Activated naive CD4-positive, alpha-beta T cell treated with anti-CD3 and anti-CD28 coated beads, Interleukin-2, amount 10 ng/mL, durations not matched to agents 7 days and 5 days (primary cell): Measurements from ENCODE around the gene RSPH1.

Experiments
- CTCF ChIA-PET: fragments of 350-600 bp; sonication (Branson Sonifier 250); formaldehyde crosslinking; loops from one replicate; lab custom pipeline; 2021; ENCODE audit warnings: antibody characterized with exemption; lab: Charles Lee
- DNase-seq: peaks from one replicate; pipeline ENCODE4 v3.0.0-alpha.2; 2020
- H3K27ac Mint-ChIP-seq: one replicate; pipeline ENCODE4 v1.8.0; 2021; ENCODE audit warnings: mild to moderate bottlenecking, moderate library complexity, mixed read lengths
- H3K27me3 Mint-ChIP-seq: one replicate; pipeline ENCODE4 v1.8.0; 2021; ENCODE audit warnings: mild to moderate bottlenecking, mixed read lengths
- H3K36me3 Mint-ChIP-seq: one replicate; pipeline ENCODE4 v1.8.0; 2021; ENCODE audit warnings: mixed read lengths
- H3K4me1 Mint-ChIP-seq: one replicate; pipeline ENCODE4 v1.8.0; 2021; ENCODE audit warnings: mixed read lengths
- H3K4me3 Mint-ChIP-seq: one replicate; pipeline ENCODE4 v1.8.0; 2021; ENCODE audit warnings: mild to moderate bottlenecking, moderate library complexity, mixed read lengths
- H3K9me3 Mint-ChIP-seq: one replicate; pipeline ENCODE4 v1.8.0; 2021; ENCODE audit warnings: mixed read lengths

The RSPH1 gene

GRCh38 chr21:42537106-42537742 lies 41.2 kb upstream of the RSPH1 start:
- H3K4me1 Mint-ChIP-seq = peaks cover 18% of the 10 kb centered on the region
- CTCF ChIA-PET = interaction anchor here (0.9 to 3.0 kb wide), 6 partner anchors 23 to 279 kb away, joined by 3 to 18 read pairs (median 4); partner anchors contain the start of gene SLC37A1
- H3K9me3 Mint-ChIP-seq = no peaks in the 10 kb centered on the region
- DNase-seq = peak; percentile 62
- H3K27me3 Mint-ChIP-seq = no peaks in the 10 kb centered on the region
- peak overlapping the region; percentile 24 for H3K27ac Mint-ChIP-seq
- peaks cover 27% of the 10 kb centered on the region for H3K36me3 Mint-ChIP-seq
- no peak overlapping the region for H3K4me3 Mint-ChIP-seq

GRCh38 chr21:42536601-42537000 lies 40.6 kb upstream of the RSPH1 start:
- no peak overlapping the region for H3K27ac Mint-ChIP-seq
- CTCF ChIA-PET = interaction anchor here (0.8 to 3.0 kb wide), 8 partner anchors 9 to 278 kb away, joined by 3 to 18 read pairs (median 4); no protein-coding TSS in a partner anchor
- H3K9me3 Mint-ChIP-seq = no peaks in the 10 kb centered on the region
- peaks cover 28% of the 10 kb centered on the region for H3K36me3 Mint-ChIP-seq
- no peaks in the 10 kb centered on the region for H3K27me3 Mint-ChIP-seq
- H3K4me1 Mint-ChIP-seq = peaks cover 19% of the 10 kb centered on the region
- no peak for DNase-seq
- no peak overlapping the region for H3K4me3 Mint-ChIP-seq

- Mint-ChIP-seq H3K9me3 (no peaks in the 10 kb centered on the region), H3K27me3 (no peaks in the 10 kb centered on the region), H3K4me3 (no peak overlapping the region), H3K4me1 (peaks cover 21% of the 10 kb centered on the region), H3K27ac (no peak overlapping the region), H3K36me3 (peaks cover 27% of the 10 kb centered on the region)
- DNase-seq = no peak
- CTCF ChIA-PET = interaction anchor here (0.8 to 1.9 kb wide), 7 partner anchors 8 to 225 kb away, joined by 3 to 7 read pairs (median 4); no protein-coding TSS in a partner anchor
Observed at GRCh38 chr21:42535602-42536171, 39.7 kb upstream of the RSPH1 start.

GRCh38 chr21:42534421-42535378 lies 38.7 kb upstream of the RSPH1 start:
- no peaks in the 10 kb centered on the region for H3K9me3 Mint-ChIP-seq
- H3K27me3 Mint-ChIP-seq = no peaks in the 10 kb centered on the region
- peaks cover 30% of the 10 kb centered on the region for H3K36me3 Mint-ChIP-seq
- H3K4me1 Mint-ChIP-seq = peaks cover 31% of the 10 kb centered on the region
- CTCF ChIA-PET = interaction anchor here (0.8 to 1.1 kb wide), 2 partner anchors 20 to 67 kb away, joined by 3 to 5 read pairs; no protein-coding TSS in a partner anchor
- H3K4me3 Mint-ChIP-seq = peak overlapping the region; percentile 27
- H3K27ac Mint-ChIP-seq = no peak overlapping the region
- DNase-seq = peak; percentile 31

GRCh38 chr21:42533963-42534355 lies 37.9 kb upstream of the RSPH1 start:
- Mint-ChIP-seq H3K9me3 (no peaks in the 10 kb centered on the region), H3K27me3 (no peaks in the 10 kb centered on the region), H3K4me3 (peak overlapping the region; percentile 27), H3K4me1 (peaks cover 38% of the 10 kb centered on the region), H3K36me3 (peaks cover 34% of the 10 kb centered on the region), H3K27ac (no peak overlapping the region)
- CTCF ChIA-PET = no interaction called here
- no peak for DNase-seq

- peaks cover 42% of the 10 kb centered on the region for H3K4me1 Mint-ChIP-seq
- CTCF ChIA-PET = no interaction called here
- DNase-seq = peak; percentile 8
- no peaks in the 10 kb centered on the region for H3K9me3 Mint-ChIP-seq
- H3K36me3 Mint-ChIP-seq = peaks cover 34% of the 10 kb centered on the region
- no peaks in the 10 kb centered on the region for H3K27me3 Mint-ChIP-seq
- no peak overlapping the region for H3K27ac Mint-ChIP-seq
- H3K4me3 Mint-ChIP-seq = no peak overlapping the region
Observed at GRCh38 chr21:42533306-42533962, 37.4 kb upstream of the RSPH1 start.

GRCh38 chr21:42532466-42533181 lies 36.6 kb upstream of the RSPH1 start:
- no peaks in the 10 kb centered on the region for H3K9me3 Mint-ChIP-seq
- peak; percentile 13 for DNase-seq
- no peak overlapping the region for H3K4me3 Mint-ChIP-seq
- CTCF ChIA-PET = no interaction called here
- H3K27me3 Mint-ChIP-seq = no peaks in the 10 kb centered on the region
- peaks cover 50% of the 10 kb centered on the region for H3K4me1 Mint-ChIP-seq
- peaks cover 35% of the 10 kb centered on the region for H3K36me3 Mint-ChIP-seq
- H3K27ac Mint-ChIP-seq = no peak overlapping the region

GRCh38 chr21:42531771-42532170 lies 35.7 kb upstream of the RSPH1 start:
- Mint-ChIP-seq H3K4me1 (peaks cover 59% of the 10 kb centered on the region), H3K27ac (no peak overlapping the region), H3K9me3 (no peaks in the 10 kb centered on the region), H3K4me3 (no peak overlapping the region), H3K27me3 (no peaks in the 10 kb centered on the region), H3K36me3 (peaks cover 38% of the 10 kb centered on the region)
- DNase-seq = no peak
- CTCF ChIA-PET = no interaction called here

GRCh38 chr21:42530167-42530518 lies 34.1 kb upstream of the RSPH1 start:
- H3K27ac Mint-ChIP-seq = peak overlapping the region; percentile 30
- no peak for DNase-seq
- H3K36me3 Mint-ChIP-seq = peaks cover 44% of the 10 kb centered on the region
- no peak overlapping the region for H3K4me3 Mint-ChIP-seq
- H3K9me3 Mint-ChIP-seq = no peaks in the 10 kb centered on the region
- CTCF ChIA-PET = no interaction called here
- H3K27me3 Mint-ChIP-seq = no peaks in the 10 kb centered on the region
- H3K4me1 Mint-ChIP-seq = peaks cover 74% of the 10 kb centered on the region

- peaks cover 73% of the 10 kb centered on the region for H3K4me1 Mint-ChIP-seq
- peak overlapping the region; percentile 98 for H3K27ac Mint-ChIP-seq
- H3K4me3 Mint-ChIP-seq = peak overlapping the region; percentile 62
- DNase-seq = peak; percentile 85
- no peaks in the 10 kb centered on the region for H3K9me3 Mint-ChIP-seq
- CTCF ChIA-PET = interaction anchor here (1.1 to 1.7 kb wide), 3 partner anchors 8 to 63 kb away, joined by 3 to 4 read pairs (median 3); no protein-coding TSS in a partner anchor
- peaks cover 61% of the 10 kb centered on the region for H3K36me3 Mint-ChIP-seq
- no peaks in the 10 kb centered on the region for H3K27me3 Mint-ChIP-seq
Observed at GRCh38 chr21:42527489-42528158, 31.6 kb upstream of the RSPH1 start.

GRCh38 chr21:42527127-42527488 lies 31.1 kb upstream of the RSPH1 start:
- no peaks in the 10 kb centered on the region for H3K9me3 Mint-ChIP-seq
- no peaks in the 10 kb centered on the region for H3K27me3 Mint-ChIP-seq
- H3K4me1 Mint-ChIP-seq = peaks cover 70% of the 10 kb centered on the region
- H3K36me3 Mint-ChIP-seq = peaks cover 62% of the 10 kb centered on the region
- peak overlapping the region; percentile 62 for H3K4me3 Mint-ChIP-seq
- DNase-seq = no peak
- peak overlapping the region; percentile 98 for H3K27ac Mint-ChIP-seq
- CTCF ChIA-PET = interaction anchor here (1.1 to 1.4 kb wide), 2 partner anchors 9 to 60 kb away, joined by 3 to 4 read pairs; no protein-coding TSS in a partner anchor

- H3K27me3 Mint-ChIP-seq = no peaks in the 10 kb centered on the region
- peak; percentile 11 for DNase-seq
- peaks cover 68% of the 10 kb centered on the region for H3K36me3 Mint-ChIP-seq
- H3K4me1 Mint-ChIP-seq = peaks cover 70% of the 10 kb centered on the region
- H3K27ac Mint-ChIP-seq = peak overlapping the region; percentile 78
- H3K9me3 Mint-ChIP-seq = no peaks in the 10 kb centered on the region
- no peak overlapping the region for H3K4me3 Mint-ChIP-seq
- CTCF ChIA-PET = interaction anchor here (1.2 kb wide), 1 partner anchor 59 kb away, joined by 3 read pairs; no protein-coding TSS in a partner anchor
Observed at GRCh38 chr21:42526379-42526727, 30.3 kb upstream of the RSPH1 start.
